ENCODE data around the gene EPB41L2.

The EPB41L2 gene

GRCh38 chr6:130859161-130859867 lies 203.7 kb downstream of the EPB41L2 start:
- no peak for TF ChIP-seq CTCF (IDR thresholded peaks at IDR 0.05)
- Histone ChIP-seq H3K9me3 (ENCODE audit: control insufficient read depth, low read length) (no peaks in the 10 kb centered on the region), H3K9ac (no peak overlapping the region), H3K27me3 (ENCODE audit: control insufficient read depth, insufficient read depth, low read length) (no peaks in the 10 kb centered on the region), H3K4me3 (ENCODE audit: low read depth, low read length) (no peak overlapping the region), H3K4me2 (ENCODE audit: low read length) (no peak overlapping the region), H3K36me3 (ENCODE audit: control insufficient read depth, insufficient read depth, low read length) (no peaks in the 10 kb centered on the region), H3K79me2 (no peaks in the 10 kb centered on the region), H2AFZ (no peak overlapping the region), H3K4me1 (no peaks in the 10 kb centered on the region), H3K27ac (no peak overlapping the region)

GRCh38 chr6:130858498-130859160 lies 204.4 kb downstream of the EPB41L2 start:
- no peak overlapping the region for H3K9ac ChIP-seq
- H3K79me2 ChIP-seq, result no peaks in the 10 kb centered on the region
- no peak for TF ChIP-seq CTCF (IDR thresholded peaks at IDR 0.05)
- no peaks in the 10 kb centered on the region for H3K9me3 ChIP-seq (ENCODE audit: control insufficient read depth, low read length)
- no peak overlapping the region for H2AFZ ChIP-seq
- H3K4me2 ChIP-seq (ENCODE audit: low read length), result no peak overlapping the region
- H3K27me3 ChIP-seq (ENCODE audit: control insufficient read depth, insufficient read depth, low read length), result no peaks in the 10 kb centered on the region
- no peaks in the 10 kb centered on the region for H3K36me3 ChIP-seq (ENCODE audit: control insufficient read depth, insufficient read depth, low read length)
- H3K4me3 ChIP-seq (ENCODE audit: low read depth, low read length), result no peak overlapping the region
- H3K27ac ChIP-seq, result no peak overlapping the region
- H3K4me1 ChIP-seq, result no peaks in the 10 kb centered on the region

DNA sequence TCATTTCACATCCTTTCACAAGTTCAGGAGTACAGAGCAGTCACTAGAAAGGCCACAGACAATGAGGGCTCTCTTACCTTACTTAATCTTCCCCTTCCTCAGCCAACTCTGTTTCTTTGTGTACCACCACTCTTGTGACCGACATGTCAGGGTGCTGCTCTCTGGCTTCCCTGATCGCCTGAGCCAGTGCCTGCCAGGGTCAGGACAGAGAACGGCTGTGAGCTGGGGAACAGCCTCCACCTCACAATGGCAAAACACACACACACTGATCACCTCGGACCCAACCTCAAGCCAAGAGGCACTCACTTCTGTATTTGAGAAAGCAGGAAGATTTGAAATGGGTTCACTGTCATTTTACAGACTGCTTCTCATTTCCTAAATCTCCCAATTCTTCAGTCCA lies 205.0 kb downstream of the EPB41L2 start:
- no peaks in the 10 kb centered on the region for H3K4me1 ChIP-seq
- H3K27ac ChIP-seq, result no peak overlapping the region
- TF ChIP-seq CTCF (IDR thresholded peaks at IDR 0.05), result no peak
- H3K79me2 ChIP-seq, result no peaks in the 10 kb centered on the region
- H3K27me3 ChIP-seq (ENCODE audit: control insufficient read depth, insufficient read depth, low read length), result no peaks in the 10 kb centered on the region
- no peak overlapping the region for H3K9ac ChIP-seq
- H3K9me3 ChIP-seq (ENCODE audit: control insufficient read depth, low read length), result no peaks in the 10 kb centered on the region
- no peak overlapping the region for H2AFZ ChIP-seq
- no peaks in the 10 kb centered on the region for H3K36me3 ChIP-seq (ENCODE audit: control insufficient read depth, insufficient read depth, low read length)
- no peak overlapping the region for H3K4me3 ChIP-seq (ENCODE audit: low read depth, low read length)
- no peak overlapping the region for H3K4me2 ChIP-seq (ENCODE audit: low read length)

DNA sequence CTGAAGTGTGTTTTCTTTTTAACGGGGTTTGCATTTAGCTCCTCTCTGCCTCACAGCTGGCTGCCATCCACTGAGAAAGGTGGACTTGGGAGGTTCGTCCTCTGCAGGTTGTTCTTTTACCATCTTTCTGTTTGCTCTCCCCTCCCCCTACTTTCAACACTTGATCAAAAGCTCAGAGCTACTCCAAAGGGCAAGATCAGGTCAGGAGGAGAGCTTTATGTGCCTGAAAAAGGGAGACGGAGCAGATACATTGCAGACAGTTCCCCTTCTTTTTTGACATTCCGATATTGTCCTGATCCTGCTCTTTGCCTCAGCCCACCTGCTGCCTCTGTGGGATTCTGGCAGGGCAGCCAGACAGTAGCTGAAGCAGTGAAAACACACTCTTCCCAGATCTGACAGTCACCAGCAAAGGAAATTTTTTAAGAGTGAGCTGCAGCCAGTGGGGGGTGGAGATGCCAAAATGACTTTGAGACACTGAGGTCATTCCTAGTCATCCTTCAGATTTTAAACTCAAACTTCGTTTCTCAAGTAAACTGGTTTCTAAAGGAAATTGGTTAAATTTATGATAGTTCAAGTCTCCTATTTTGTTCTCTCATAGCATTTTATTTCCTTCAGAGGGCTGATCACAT lies 209.4 kb downstream of the EPB41L2 start:
- Histone ChIP-seq H2AFZ (no peak overlapping the region), H3K9me3 (ENCODE audit: control insufficient read depth, low read length) (no peaks in the 10 kb centered on the region), H3K4me3 (ENCODE audit: low read depth, low read length) (no peak overlapping the region), H3K27me3 (ENCODE audit: control insufficient read depth, insufficient read depth, low read length) (no peaks in the 10 kb centered on the region), H3K4me1 (no peaks in the 10 kb centered on the region), H3K36me3 (ENCODE audit: control insufficient read depth, insufficient read depth, low read length) (no peaks in the 10 kb centered on the region), H3K27ac (no peak overlapping the region), H3K4me2 (ENCODE audit: low read length) (no peak overlapping the region), H3K9ac (no peak overlapping the region), H3K79me2 (no peaks in the 10 kb centered on the region)
- no peak for TF ChIP-seq CTCF (IDR thresholded peaks at IDR 0.05)
